Measurements from ENCODE around the gene TDRKH.

Gene TDRKH

DNA sequence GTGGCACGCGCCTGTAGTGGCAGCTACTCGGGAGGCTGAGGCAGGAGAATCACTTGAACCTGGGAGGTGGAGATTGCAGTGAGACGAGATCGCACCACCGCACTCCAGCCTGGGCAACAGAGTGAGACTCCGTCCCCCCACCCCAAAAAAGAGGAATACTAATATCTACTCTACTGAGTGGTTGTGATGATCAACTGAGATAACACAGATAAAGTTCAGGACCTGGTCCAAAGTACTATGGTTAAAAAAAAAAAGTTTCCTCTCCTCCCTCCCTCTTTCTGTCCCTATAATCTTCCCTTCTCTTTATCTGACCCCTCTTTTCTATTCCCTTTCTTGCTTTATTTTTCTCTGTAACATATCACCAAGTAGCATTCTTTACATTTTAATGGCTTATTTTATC, 45.3 kb upstream of the TDRKH start:
- DNase-seq (ENCODE audit: low read depth), result no peak
- TF ChIP-seq, protein P1, sequence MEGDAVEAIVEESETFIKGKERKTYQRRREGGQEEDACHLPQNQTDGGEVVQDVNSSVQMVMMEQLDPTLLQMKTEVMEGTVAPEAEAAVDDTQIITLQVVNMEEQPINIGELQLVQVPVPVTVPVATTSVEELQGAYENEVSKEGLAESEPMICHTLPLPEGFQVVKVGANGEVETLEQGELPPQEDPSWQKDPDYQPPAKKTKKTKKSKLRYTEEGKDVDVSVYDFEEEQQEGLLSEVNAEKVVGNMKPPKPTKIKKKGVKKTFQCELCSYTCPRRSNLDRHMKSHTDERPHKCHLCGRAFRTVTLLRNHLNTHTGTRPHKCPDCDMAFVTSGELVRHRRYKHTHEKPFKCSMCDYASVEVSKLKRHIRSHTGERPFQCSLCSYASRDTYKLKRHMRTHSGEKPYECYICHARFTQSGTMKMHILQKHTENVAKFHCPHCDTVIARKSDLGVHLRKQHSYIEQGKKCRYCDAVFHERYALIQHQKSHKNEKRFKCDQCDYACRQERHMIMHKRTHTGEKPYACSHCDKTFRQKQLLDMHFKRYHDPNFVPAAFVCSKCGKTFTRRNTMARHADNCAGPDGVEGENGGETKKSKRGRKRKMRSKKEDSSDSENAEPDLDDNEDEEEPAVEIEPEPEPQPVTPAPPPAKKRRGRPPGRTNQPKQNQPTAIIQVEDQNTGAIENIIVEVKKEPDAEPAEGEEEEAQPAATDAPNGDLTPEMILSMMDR (IDR thresholded peaks at IDR 0.05; ENCODE audit: control insufficient read depth, insufficient read depth, low read depth, low read length, missing control alignments), result no peak
- no peak overlapping the region for H3K4me3 ChIP-seq (ENCODE audit: control insufficient read depth, low read depth, low read length)

DNA sequence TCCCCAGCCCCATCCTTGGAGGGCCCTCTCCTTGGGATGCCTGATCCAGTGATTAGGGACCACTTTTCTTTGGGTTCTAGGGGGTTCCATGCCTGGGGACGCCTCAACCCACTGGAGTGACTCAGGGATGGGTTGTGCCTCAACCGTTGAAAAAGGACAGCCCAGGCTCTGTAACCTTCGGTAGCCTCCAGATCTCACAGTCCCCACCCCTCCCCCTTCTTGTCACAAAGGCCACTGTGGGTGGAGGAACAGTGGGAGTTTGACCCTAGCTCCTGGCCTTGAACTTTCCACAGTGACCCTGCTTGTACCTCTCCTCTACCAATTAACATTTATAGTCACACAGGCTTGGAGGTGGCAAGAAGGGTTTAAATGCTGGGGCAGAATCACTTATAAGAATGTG, 43.9 kb upstream of the TDRKH start:
- no peak overlapping the region for H3K4me3 ChIP-seq (ENCODE audit: control insufficient read depth, low read depth, low read length)
- no peak for DNase-seq (ENCODE audit: low read depth)
- TF ChIP-seq, protein P1 (IDR thresholded peaks at IDR 0.05; ENCODE audit: control insufficient read depth, insufficient read depth, low read depth, low read length, missing control alignments), result no peak

DNA sequence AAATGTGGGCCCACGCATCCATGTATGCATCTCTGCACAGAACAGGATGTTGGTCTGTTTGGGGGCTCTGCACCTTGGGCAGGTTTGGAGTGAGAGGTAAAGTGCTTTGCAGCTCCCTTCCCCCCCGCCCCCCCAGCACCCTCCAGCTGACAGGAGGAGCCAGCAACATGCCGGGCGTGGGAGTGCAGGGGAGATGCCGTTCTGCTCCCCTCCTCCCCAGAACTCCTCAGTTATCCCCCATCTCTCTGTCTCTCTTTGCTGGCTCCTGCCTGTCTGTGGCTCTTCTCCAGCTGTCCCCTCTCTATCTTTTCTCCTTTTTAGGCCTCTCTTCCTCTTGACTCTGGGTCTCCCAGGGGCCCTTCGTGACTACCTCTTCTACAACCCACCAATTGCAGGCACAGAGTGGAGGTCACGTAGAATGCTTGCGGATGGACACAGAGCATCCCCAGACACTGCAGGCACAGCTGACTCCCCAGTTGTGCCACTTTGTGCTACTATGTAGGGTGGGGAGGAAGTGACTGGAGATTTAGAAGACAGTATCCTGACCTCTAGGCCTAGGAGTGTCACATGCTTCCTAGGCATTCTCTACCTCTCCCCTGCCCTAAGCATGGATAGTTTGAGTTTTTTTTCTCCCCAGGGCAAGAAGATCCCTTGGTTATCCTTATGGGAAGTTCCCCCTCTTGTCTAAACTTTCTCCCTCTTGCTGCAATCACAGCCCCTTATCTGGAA, 43.0 kb upstream of the TDRKH start:
- TF ChIP-seq, protein P1 (IDR thresholded peaks at IDR 0.05; ENCODE audit: control insufficient read depth, insufficient read depth, low read depth, low read length, missing control alignments), result no peak
- DNase-seq (ENCODE audit: low read depth), result no peak
- no peak overlapping the region for H3K4me3 ChIP-seq (ENCODE audit: control insufficient read depth, low read depth, low read length)

DNA sequence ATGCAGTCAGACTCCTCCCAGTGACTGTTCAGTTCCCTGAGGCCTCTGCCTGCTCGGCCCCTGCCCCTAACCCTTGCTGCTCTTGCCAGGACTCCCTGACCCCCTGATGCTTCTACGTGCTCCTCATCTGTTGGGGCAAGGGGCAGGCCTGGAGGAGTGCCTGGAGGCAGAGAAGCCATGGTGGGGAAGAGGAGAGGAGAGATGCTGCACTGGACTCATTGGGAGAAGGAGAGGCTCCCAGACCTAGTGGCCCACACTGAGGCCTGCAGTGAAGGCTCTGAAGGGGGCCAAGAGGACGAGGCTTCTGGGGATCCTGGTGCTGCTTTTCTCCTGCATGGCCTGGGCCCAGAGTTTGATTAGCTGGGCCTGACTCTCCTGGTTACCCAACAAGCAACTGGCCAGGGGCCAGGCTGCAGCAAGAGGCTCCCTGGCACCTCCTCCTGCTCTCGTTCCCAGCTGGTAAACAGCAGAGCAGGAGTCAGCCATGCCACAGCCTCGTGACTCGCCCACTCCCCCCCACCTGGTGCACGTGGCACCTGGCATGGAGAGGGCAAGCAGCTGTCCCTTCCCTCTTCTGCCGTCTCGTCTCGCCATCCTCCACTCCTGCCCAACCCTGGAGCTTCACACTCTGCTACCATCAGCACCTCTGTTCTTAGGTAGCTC, 42.1 kb upstream of the TDRKH start:
- DNase-seq (ENCODE audit: low read depth), result peak; percentile 31
- TF ChIP-seq, protein P1 (IDR thresholded peaks at IDR 0.05; ENCODE audit: control insufficient read depth, insufficient read depth, low read depth, low read length, missing control alignments), result no peak
- H3K4me3 ChIP-seq (ENCODE audit: control insufficient read depth, low read depth, low read length), result no peak overlapping the region

DNA sequence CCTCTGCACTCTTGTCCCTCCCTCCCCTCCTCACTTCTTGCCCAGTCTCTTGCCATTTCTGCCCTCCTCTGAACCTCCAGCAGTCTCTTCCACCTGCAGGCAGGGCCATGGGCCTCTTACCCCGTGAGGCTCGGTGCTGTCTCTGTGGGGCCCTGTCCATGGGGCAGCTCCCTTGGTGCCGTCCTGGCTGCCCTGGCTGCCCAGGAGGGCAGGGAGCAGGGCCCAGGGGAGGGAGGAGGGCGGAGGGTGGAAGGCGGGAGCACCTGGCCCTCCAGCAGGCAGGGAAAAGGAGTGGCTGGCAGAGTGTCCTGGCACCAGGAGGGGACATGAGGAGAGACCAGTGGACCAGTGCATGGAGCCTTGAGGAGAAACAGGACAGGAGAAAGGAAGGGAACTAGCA, 41.3 kb upstream of the TDRKH start, which contains the start of gene RORC:
RORC (minus strand) TSS at position 198 of the 400 bp plus-strand sequence; CDS start at position 160, 38 bp downstream.
- TF ChIP-seq, protein P1 (IDR thresholded peaks at IDR 0.05; ENCODE audit: control insufficient read depth, insufficient read depth, low read depth, low read length, missing control alignments), result no peak
- H3K4me3 ChIP-seq (ENCODE audit: control insufficient read depth, low read depth, low read length), result no peak within 1 kb of the TSS
- DNase-seq (ENCODE audit: low read depth), result no peak

DNA sequence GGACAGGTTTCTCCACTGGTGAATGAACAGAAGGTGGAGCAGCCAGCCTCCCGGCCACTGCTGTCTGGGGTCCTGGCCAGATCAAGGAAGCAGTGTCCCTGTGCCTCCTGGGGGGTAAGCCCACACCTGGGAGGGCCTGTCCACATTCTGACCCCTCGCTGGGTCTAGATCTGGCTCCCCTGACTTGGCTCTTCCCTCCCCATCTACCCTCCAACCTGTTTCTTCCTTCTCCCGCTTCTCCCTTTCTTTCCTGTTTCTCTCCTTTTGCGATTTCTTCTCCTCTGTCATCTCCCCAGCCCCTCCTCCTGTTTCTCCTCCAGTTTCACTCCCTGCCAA, 40.9 kb upstream of the TDRKH start:
- H3K4me3 ChIP-seq (ENCODE audit: control insufficient read depth, low read depth, low read length), result no peak overlapping the region
- DNase-seq (ENCODE audit: low read depth), result no peak
- TF ChIP-seq, protein P1 (IDR thresholded peaks at IDR 0.05; ENCODE audit: control insufficient read depth, insufficient read depth, low read depth, low read length, missing control alignments), result no peak
